Left lung (tissue), 10 donors: ENCODE measurements around the gene WLS. TPM values are rescaled to one million over a fixed set of nuclear protein-coding genes. Genes with fewer than 3 reads are reported as not detected.
A peak's percentile ranks its signal among the peaks of the same experiment; 100 is the strongest.

Experiments used
- ATAC-seq: fragments of 200-7000 bp; cut with Tn5 transposase; one replicate; pipeline ENCODE4 v1.9.1; 2020; ENCODE audit warnings: moderate library complexity
- DNase-seq, 4 donors: peaks; one replicate each; pipeline ENCODE4 v3.0.0-alpha.2; 2013 to 2020
- H3K27ac ChIP-seq, 2 donors: fragments of 200-600 bp; sonication (generic) in 1 of 2; one replicate each; pipeline versions ENCODE4 v1.5.0 to v1.8.0; 2020 to 2021
- H3K27me3 ChIP-seq, 2 donors: fragments of 200-600 bp; sonication (generic) in 1 of 2; one replicate each; pipeline versions ENCODE4 v1.5.0 to v1.8.0; 2020 to 2021
- H3K36me3 ChIP-seq, 2 donors: fragments of 200-600 bp; sonication (generic) in 1 of 2; one replicate each; pipeline versions ENCODE4 v1.5.0 to v1.8.0; 2020 to 2021
- H3K4me1 ChIP-seq, 2 donors: fragments of 200-600 bp; one replicate each; pipeline ENCODE4 v1.8.0; 2021
- H3K4me3 ChIP-seq, 2 donors: fragments of 200-600 bp; sonication (generic) in 1 of 2; one replicate each; pipeline versions ENCODE4 v1.5.0 to v1.8.0; 2020 to 2021; ENCODE audit warnings: mild to moderate bottlenecking in 1 of 2
- H3K9me3 ChIP-seq, 2 donors: fragments of 200-600 bp; sonication (generic) in 1 of 2; one replicate each; pipeline versions ENCODE4 v1.5.0 to v1.8.0; 2020 to 2021
- intact Hi-C, 2 donors: fragments of 100-400 bp; cut with DNase I; formaldehyde crosslinking; loops; one replicate each; pipeline versions ENCODE4 v1.11.2 to v1.14.2; 2022
- polyA plus RNA-seq, 6 donors: library from polyadenylated mRNA; unstranded; fragments of 120-200 nt; gene quantifications; one replicate each; pipeline ENCODE4 v1.2.1, GENCODE V29; 2013; ENCODE audit not compliant: insufficient read length in 6 of 6
- total RNA-seq, 2 donors: library from RNA; stranded (reverse); fragmentation: NEBNext Ultra II Directional; extraction: Animal tissue kit (Norgen Biotek cat#: 25700); gene quantifications; one replicate each; pipeline ENCODE4 v1.2.1, GENCODE V29; 2021
- TF ChIP-seq, protein P1 (sequence below), 2 donors: fragments of 200-600 bp; sonication (generic) in 1 of 2; IDR thresholded peaks; one replicate each; pipeline versions ENCODE4 v1.5.0 to v1.8.0; 2021; ENCODE audit warnings: antibody characterized with exemption in 2 of 2
- donor health status: DM: no; HTN: yes; CAD: no.
- donor health status: DM: no; HTN: no; CAD: no.

WLS gene
- total and polyA plus RNA-seq, 8 donors, result 85.7 to 176 (median 137) TPM

DNA sequence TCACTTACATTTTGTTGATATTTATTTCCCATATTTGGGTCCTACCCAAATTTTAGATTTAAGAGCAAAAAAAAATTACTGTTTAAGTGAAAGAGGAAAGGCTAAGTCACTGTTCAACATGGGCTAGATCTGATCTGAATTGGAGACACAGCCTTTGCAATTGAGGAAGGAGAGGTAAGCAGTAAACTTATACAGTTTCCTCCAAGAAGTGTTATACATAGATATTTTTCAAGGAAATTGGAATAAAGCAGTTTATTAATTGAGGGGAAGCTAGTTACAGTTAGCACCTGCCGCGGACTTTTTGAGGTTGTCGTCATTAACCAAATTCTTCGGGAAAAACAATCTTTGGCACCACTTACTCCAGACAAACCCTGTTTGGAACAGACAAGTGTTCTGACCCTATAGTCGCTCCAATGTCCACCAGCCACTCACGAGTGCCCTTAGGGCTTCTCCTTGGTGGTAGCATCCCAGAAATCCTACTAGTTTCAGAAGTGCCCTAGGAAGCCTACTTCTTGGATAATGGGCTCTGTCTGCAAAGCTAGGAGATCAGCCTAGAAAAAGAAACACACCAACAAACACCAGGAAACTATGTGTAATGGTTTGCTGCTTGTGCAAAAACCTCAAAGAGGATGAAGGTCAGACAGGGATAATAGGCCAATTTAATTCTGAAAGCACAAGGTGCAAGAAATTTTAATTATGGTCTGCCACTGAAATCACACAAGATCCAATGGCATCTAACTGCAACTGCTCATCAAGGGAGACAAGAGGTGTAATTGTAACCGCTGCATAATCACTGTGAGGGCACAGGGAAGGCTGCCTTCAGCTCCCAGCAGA lies 2.5 kb downstream of the WLS start:
- peak; percentile 8 for ATAC-seq
- H3K27me3 ChIP-seq, result peaks cover 0 to 22% of the 10 kb centered on the region in 2 donors
- peak overlapping the region in 1 of 2 donors; percentile 63 for H3K4me3 ChIP-seq
- no peaks in the 10 kb centered on the region for H3K36me3 ChIP-seq
- H3K27ac ChIP-seq, result peak overlapping the region; percentile 21 to 39
- intact Hi-C loops, result no loop called here
- TF ChIP-seq, protein P1, sequence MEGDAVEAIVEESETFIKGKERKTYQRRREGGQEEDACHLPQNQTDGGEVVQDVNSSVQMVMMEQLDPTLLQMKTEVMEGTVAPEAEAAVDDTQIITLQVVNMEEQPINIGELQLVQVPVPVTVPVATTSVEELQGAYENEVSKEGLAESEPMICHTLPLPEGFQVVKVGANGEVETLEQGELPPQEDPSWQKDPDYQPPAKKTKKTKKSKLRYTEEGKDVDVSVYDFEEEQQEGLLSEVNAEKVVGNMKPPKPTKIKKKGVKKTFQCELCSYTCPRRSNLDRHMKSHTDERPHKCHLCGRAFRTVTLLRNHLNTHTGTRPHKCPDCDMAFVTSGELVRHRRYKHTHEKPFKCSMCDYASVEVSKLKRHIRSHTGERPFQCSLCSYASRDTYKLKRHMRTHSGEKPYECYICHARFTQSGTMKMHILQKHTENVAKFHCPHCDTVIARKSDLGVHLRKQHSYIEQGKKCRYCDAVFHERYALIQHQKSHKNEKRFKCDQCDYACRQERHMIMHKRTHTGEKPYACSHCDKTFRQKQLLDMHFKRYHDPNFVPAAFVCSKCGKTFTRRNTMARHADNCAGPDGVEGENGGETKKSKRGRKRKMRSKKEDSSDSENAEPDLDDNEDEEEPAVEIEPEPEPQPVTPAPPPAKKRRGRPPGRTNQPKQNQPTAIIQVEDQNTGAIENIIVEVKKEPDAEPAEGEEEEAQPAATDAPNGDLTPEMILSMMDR (IDR thresholded peaks at IDR 0.05), result no peak
- peaks cover 11 to 31% of the 10 kb centered on the region in 2 donors for H3K4me1 ChIP-seq
- no peaks in the 10 kb centered on the region for H3K9me3 ChIP-seq
- no peak for DNase-seq

- H3K27ac ChIP-seq, result peak overlapping the region in 1 of 2 donors; percentile 20
- H3K27me3 ChIP-seq, result peaks cover 0 to 21% of the 10 kb centered on the region in 2 donors
- H3K4me1 ChIP-seq, result peaks cover 11 to 31% of the 10 kb centered on the region in 2 donors
- intact Hi-C loops, result no loop called here
- H3K9me3 ChIP-seq, result no peaks in the 10 kb centered on the region
- ATAC-seq (no peak), DNase-seq (peak in 1 of 4 donors; percentile 26)
- TF ChIP-seq, protein P1 (IDR thresholded peaks at IDR 0.05), result no peak
- H3K36me3 ChIP-seq, result no peaks in the 10 kb centered on the region
- no peak overlapping the region for H3K4me3 ChIP-seq
Observed at GRCh38 chr1:68228851-68229250, 3.5 kb downstream of the WLS start.

DNA sequence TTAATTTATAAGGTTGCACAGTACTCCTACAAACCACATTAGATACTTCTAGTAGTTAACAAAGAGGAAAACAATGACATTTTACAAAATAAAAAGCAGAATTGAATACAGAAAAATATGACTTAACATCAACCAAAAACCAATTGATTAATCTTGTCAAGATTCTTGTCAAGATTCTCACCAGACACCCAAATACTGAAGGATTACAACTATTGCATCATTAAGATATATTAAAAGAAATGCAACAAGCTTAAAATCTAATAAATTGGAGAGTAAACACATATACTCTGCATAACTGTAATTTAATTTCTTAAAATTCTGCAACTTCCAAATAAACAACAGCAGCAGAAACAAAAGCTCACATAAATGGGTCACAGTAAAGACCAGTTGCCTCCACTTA lies 4.7 kb downstream of the WLS start:
- Histone ChIP-seq H3K27me3 (peaks cover 0 to 14% of the 10 kb centered on the region in 2 donors), H3K4me3 (no peak overlapping the region), H3K9me3 (no peaks in the 10 kb centered on the region), H3K36me3 (no peaks in the 10 kb centered on the region), H3K4me1 (peaks cover 6 to 31% of the 10 kb centered on the region in 2 donors), H3K27ac (no peak overlapping the region)
- ATAC-seq (no peak), DNase-seq (no peak)
- intact Hi-C loops, result no loop called here
- TF ChIP-seq, protein P1 (IDR thresholded peaks at IDR 0.05), result no peak

- no peaks in the 10 kb centered on the region for H3K9me3 ChIP-seq
- ATAC-seq (no peak), DNase-seq (no peak)
- H3K4me3 ChIP-seq, result no peak overlapping the region
- TF ChIP-seq, protein P1 (IDR thresholded peaks at IDR 0.05), result no peak
- no peak overlapping the region for H3K27ac ChIP-seq
- H3K36me3 ChIP-seq, result no peaks in the 10 kb centered on the region
- peaks cover 0 to 3% of the 10 kb centered on the region in 2 donors for H3K27me3 ChIP-seq
- intact Hi-C loops, result no loop called here
- peaks cover 6 to 28% of the 10 kb centered on the region in 2 donors for H3K4me1 ChIP-seq
Observed at GRCh38 chr1:68225781-68226180, 6.5 kb downstream of the WLS start.

GRCh38 chr1:68223687-68224086 lies 8.6 kb downstream of the WLS start:
- ATAC-seq (no peak), DNase-seq (no peak)
- intact Hi-C loops, result no loop called here

More at GRCh38 chr1:68223687-68224086, 8.6 kb downstream of the WLS start:
- no peak overlapping the region for H3K4me3 ChIP-seq
- no peaks in the 10 kb centered on the region for H3K27me3 ChIP-seq
- H3K36me3 ChIP-seq, result no peaks in the 10 kb centered on the region
- H3K4me1 ChIP-seq, result peaks cover 0 to 9% of the 10 kb centered on the region in 2 donors
- TF ChIP-seq, protein P1 (IDR thresholded peaks at IDR 0.05), result no peak
- H3K27ac ChIP-seq, result no peak overlapping the region
- H3K9me3 ChIP-seq, result no peaks in the 10 kb centered on the region
